ENCODE measurements around the gene TMEM256.

The TMEM256 gene

GRCh38 chr17:7429722-7430121 lies 25.8 kb upstream of the TMEM256 start:
- DNase-seq (ENCODE audit: low read depth in 2 of 2): no peak

DNA sequence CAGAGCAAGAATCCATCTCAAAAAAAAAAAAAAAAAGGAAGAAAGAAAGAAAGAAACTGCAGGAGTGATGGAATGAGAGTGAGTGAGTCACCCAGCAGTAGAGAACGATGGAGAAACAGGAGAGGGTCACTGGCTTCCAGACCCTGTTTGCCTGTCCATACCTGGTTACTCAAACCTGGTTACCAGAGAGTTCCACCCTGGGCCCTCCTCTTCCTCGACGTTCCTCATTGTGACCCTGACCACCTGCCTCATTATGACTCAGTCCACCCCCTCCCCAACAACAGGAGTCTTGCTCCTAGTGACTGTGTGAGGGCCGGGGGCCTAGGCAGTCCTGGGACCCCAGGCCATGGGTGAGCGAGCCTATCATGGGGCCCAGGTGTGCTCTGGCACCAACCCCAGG lies 24.7 kb upstream of the TMEM256 start, which contains the start of gene SPEM3:
Gene SPEM3 (plus strand): TSS at position 301 of the 400 bp plus-strand sequence. CDS start 46 bp downstream, at position 347.
- no peak for DNase-seq (ENCODE audit: low read depth in 2 of 2)

- DNase-seq (ENCODE audit: low read depth in 2 of 2): no peak
Observed at GRCh38 chr17:7427549-7427948, 23.7 kb upstream of the TMEM256 start.

- no peak for DNase-seq (ENCODE audit: low read depth in 2 of 2)
Observed at GRCh38 chr17:7426896-7427489, 23.1 kb upstream of the TMEM256 start.

- DNase-seq (ENCODE audit: low read depth in 2 of 2): no peak
Observed at GRCh38 chr17:7426203-7426863, 22.4 kb upstream of the TMEM256 start.

DNA sequence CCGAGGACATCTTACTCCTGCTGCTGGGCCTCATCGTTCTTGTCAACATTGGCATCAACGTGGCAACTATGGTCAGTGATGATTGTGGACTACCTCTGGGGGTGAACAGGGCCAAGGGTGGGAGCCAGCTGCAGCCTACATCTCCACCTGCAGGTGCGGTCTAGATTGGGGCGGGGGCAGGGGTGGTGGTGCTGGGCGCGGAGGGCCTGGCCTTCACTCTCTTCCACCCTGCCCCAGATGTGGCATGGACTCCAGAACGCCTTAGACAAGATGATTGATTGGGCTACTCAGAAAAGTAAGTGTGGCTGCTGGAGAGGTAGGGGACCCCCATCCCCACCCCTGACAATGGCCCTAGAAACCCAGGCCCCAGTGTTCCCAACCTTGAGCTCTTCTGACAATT lies 21.9 kb upstream of the TMEM256 start:
- no peak for DNase-seq (ENCODE audit: low read depth in 2 of 2)

- no peak for DNase-seq (ENCODE audit: low read depth in 2 of 2)
Observed at GRCh38 chr17:7425316-7425715, 21.4 kb upstream of the TMEM256 start, which contains the start of gene SPEM2. TSS of gene SPEM2 (plus strand) at chr17:7425616. CDS start at chr17:7425689, 73 bp downstream.

GRCh38 chr17:7423679-7424078 lies 19.8 kb upstream of the TMEM256 start:
- no peak for DNase-seq (ENCODE audit: low read depth in 2 of 2)

GRCh38 chr17:7421186-7421585 lies 17.3 kb upstream of the TMEM256 start:
- DNase-seq (ENCODE audit: low read depth in 2 of 2): no peak

- no peak for DNase-seq (ENCODE audit: low read depth in 2 of 2)
Observed at GRCh38 chr17:7419819-7420610, 16.1 kb upstream of the TMEM256 start, which contains the start of gene SPEM1. TSS of gene SPEM1 (plus strand) at chr17:7420324. CDS start at chr17:7420385, 61 bp downstream.

- DNase-seq (ENCODE audit: low read depth in 2 of 2): no peak
Observed at GRCh38 chr17:7418472-7419152, 14.7 kb upstream of the TMEM256 start.

- no peak for DNase-seq (ENCODE audit: low read depth in 2 of 2)
Observed at GRCh38 chr17:7417056-7417655, 13.3 kb upstream of the TMEM256 start.

DNA sequence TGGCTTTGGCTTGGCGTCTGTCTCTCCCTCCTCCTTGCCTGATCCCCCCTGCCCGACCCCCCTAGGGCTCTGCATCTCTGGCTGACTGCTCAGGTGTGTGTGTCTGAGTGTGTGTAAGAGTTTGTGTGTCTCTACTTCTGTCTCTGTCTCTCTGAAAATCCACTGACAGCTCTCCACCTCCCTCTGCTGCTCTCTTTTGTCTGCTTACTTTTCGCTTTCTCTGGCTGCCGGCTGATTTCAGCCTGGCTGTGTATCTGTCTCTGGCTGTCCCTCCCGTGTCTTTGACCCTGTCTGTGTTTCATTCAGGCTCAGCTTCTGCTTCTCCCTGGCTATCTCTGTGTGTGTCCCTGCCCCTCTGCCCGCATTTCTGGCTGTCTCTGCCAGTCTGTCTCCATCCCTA lies 12.4 kb upstream of the TMEM256 start:
- no peak for DNase-seq (ENCODE audit: low read depth in 2 of 2)

- no peak for DNase-seq (ENCODE audit: low read depth in 2 of 2)
Observed at GRCh38 chr17:7415784-7416183, 11.9 kb upstream of the TMEM256 start.

DNA sequence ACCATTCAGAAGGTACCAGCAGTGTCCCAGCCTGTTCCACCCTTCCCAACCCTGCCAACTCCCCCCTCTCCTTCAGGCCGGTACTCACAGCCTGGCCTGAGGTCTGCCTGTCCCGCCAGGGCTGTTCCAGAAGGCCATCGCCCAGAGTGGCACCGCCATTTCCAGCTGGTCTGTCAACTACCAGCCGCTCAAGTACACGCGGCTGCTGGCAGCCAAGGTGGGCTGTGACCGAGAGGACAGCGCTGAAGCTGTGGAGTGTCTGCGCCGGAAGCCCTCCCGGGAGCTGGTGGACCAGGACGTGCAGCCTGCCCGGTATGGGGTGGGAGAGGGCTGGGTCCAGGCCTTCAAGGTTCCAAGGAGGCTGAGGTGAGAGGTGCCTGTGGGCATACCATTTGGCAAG lies 10.9 kb upstream of the TMEM256 start:
- no peak for DNase-seq (ENCODE audit: low read depth in 2 of 2)

DNA sequence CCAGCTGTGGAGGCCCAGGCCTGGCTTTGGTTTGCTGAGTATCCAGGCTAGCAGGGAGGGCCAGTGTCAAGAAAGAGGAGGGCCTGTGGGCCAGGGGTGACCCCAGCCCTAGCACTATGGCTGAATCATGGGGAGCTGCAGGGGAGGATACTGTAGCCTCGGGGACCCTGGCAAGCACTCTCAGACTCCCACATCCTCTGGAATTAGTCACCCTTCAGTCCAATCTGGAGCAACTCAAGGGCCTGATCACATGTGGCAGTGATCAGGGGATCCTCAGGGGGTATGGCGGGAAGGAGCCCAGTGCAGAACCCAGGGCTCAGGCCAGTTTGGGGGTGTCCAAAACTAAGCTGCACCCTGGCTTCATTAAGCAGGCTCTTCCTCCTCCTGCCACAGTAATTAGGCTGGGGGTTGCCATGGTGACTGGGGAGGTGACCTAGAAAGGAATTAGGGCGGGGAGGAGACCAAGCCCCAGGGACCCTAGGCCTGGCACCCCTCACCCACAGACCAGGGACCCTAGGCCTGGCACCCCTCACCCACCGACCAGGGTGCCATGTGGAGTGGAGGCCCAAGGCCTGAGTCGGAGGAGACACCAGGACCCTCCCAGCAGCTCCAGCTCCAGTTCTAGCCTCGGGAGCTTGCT lies 9.6 kb upstream of the TMEM256 start:
- DNase-seq (ENCODE audit: low read depth in 2 of 2): no peak

- no peak for DNase-seq (ENCODE audit: low read depth in 2 of 2)
Observed at GRCh38 chr17:7411427-7411750, 7.5 kb upstream of the TMEM256 start.

DNA sequence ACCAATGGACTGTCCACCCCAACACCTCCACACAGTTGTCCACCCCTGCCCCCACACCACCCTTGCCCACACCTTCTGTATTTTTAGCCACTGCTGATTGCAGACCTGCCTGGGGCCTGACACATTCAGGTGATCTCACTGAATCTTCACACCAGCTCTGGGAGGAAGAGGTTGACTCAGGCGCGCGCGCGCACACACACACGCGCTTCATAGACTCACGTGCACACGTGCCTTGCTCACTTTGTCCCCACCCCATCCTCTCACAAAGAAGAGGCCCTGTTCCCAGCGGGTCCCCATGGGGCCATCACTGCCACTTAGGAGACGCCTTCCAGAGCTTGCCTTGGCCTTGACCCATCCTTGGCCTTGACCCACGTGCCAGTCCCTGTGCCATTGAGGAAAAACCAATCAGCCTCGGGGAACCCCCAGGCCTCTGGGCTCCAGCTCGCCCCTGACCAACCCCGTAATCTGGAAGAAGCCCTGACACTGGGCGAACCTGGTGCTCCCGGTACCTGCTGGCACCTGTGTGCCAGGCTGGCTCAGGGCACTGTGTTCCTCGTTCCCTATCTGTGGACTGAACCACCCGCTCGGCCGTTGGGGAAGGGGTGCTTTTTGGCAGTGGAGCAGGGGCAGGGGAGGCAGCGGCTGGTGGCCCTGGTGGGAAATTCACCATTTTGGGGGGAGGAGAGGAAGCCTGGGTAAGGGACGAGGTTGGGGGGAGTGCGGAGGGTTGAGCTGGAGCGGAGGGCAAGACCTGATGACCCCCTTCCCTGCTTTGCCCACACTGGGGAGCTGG lies 6.9 kb upstream of the TMEM256 start:
- DNase-seq (ENCODE audit: low read depth in 2 of 2): no peak

DNA sequence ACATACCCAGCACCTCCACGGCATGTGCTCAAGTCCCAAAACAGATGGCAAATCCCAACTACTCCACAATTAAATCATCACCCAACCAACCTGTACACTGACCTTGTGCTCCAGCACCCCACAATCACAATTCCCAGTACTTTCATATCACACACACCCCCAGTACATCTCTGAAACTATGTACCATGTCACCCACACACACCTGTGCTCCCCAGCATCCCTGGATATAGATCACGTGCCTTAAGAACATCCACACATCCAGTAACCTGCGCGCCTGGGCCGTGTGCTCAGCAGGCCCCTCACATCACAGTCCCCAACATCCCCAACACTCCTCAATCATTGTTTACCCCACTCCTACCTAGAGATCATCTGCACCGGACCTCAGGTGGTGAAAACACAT lies 5.8 kb upstream of the TMEM256 start:
- no peak for DNase-seq (ENCODE audit: low read depth in 2 of 2)

DNA sequence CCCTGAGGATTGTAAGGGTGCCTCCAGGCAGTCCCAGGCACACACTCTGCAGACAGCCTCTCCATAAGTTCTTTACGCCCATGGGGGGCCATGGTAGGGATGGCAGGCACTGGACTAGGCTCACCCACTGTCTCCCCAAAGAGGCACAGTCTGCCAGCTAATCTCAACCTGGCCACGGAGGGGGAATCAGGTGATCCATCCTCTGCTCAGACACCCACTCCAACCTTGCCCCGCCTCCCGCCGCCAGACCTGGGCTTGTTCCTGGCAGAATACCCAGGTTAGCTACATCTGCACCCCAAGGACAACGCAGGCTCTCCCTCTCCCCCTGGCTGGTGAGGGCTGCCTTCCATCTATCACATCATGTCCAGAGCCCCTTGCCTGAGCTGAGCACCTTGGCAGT lies 5.0 kb upstream of the TMEM256 start:
- DNase-seq (ENCODE audit: low read depth in 2 of 2): no peak
